Measurements from ENCODE around the gene ADGRL1.

DNA sequence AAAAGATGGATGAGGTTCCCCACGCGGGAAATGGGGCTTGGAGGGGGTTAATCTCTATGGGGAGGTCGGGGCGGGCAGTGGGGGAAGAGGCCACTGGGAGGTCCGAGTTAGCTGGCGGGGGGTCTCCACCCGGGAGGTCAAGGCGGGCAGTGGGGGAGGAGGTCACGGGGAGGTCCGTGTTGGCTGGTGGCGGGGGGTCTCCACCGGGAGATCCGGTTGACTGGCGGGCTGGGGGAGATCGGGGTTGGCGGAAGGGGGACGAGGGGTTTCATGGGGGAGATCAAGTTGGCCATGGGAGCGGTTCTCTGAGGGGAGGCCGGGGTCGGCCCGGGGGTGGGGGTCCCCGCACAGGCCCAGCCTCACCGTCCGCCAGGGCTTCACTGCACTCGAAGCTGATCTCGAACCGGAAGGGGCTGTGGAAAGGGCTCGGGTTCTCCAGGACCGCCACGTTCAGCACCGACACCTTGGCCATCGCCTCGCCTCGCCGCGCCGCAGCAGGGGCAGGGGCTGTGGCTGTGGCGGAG, 69.9 kb downstream of the ADGRL1 start:
- TF ChIP-seq, protein P1, sequence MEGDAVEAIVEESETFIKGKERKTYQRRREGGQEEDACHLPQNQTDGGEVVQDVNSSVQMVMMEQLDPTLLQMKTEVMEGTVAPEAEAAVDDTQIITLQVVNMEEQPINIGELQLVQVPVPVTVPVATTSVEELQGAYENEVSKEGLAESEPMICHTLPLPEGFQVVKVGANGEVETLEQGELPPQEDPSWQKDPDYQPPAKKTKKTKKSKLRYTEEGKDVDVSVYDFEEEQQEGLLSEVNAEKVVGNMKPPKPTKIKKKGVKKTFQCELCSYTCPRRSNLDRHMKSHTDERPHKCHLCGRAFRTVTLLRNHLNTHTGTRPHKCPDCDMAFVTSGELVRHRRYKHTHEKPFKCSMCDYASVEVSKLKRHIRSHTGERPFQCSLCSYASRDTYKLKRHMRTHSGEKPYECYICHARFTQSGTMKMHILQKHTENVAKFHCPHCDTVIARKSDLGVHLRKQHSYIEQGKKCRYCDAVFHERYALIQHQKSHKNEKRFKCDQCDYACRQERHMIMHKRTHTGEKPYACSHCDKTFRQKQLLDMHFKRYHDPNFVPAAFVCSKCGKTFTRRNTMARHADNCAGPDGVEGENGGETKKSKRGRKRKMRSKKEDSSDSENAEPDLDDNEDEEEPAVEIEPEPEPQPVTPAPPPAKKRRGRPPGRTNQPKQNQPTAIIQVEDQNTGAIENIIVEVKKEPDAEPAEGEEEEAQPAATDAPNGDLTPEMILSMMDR (IDR thresholded peaks at IDR 0.05) = no peak
- no peak for TF ChIP-seq POLR2AphosphoS5 (IDR thresholded peaks at IDR 0.05)
- TF ChIP-seq POLR2A (IDR thresholded peaks at IDR 0.05; ENCODE audit: low read depth) = no peak

All from esophagus muscularis mucosa (tissue), 3 donors.